ENCODE measurements around the gene AASDH. TPM values are rescaled to one million over a fixed set of nuclear protein-coding genes. Genes with fewer than 3 reads are reported as not detected.

Gene AASDH
- total and polyA plus RNA-seq, 2 of the 13 experiments (the other 11 are each of a cell fraction or from before 2014, with no cell fraction given), result 12.6 to 14.1 TPM

- H2AFZ ChIP-seq (ENCODE audit: low read length), result no peak overlapping the region
- CTCF ChIA-PET (ENCODE audit: low intra/inter-chr PET ratio, low total read pairs), result no interaction called here
- H3K36me3 ChIP-seq (replicated peaks in 1 of 2; ENCODE audit: control insufficient read depth in 1 of 2, insufficient read depth in 2 of 2, low read length in 2 of 2), result peaks cover 11 to 67% of the 10 kb centered on the region in 2 experiments
- no peak overlapping the region for H3K4me3 ChIP-seq (replicated peaks in 1 of 3; ENCODE audit: insufficient read depth in 1 of 3, low read depth in 2 of 3, low read length in 3 of 3)
- no TSS peak for BruUV-seq (replicated peaks)
- FAIRE-seq, result no peak
- H3K9ac ChIP-seq (ENCODE audit: insufficient read depth, low read depth, low read length), result no peak overlapping the region
- WGBS (ENCODE audit: low lambda C conversion rate), result 95% methylated on average over 6 of the region's 6 CpGs
- no peak for ATAC-seq
- no peaks in the 10 kb centered on the region for H4K20me1 ChIP-seq (ENCODE audit: insufficient read depth, low read length)
- POLR2A ChIA-PET, result interaction anchor here (1.0 kb wide), 1 partner anchor 14 kb away, joined by 3 read pairs; no protein-coding TSS in a partner anchor
- no peaks in the 10 kb centered on the region for H3K4me1 ChIP-seq (ENCODE audit: insufficient read depth, low read length)
- in situ Hi-C loops (cut with HindIII; ENCODE audit: extremely low pct_ligation_motif_present, low pct_unique_long_range_greater_than_20kb) (no loop called here), intact Hi-C loops (cut with micrococcal nuclease; ENCODE audit: unreplicated experiment) (no loop called here)
- DNase-seq (ENCODE audit: low spot score), result no peak
- no peaks in the 10 kb centered on the region for H3K9me3 ChIP-seq (ENCODE audit: low read length)
- H3K4me2 ChIP-seq (ENCODE audit: low read depth, low read length), result no peak overlapping the region
- TF ChIP-seq ZFP36L1 (CRISPR knock-in tag; IDR thresholded peaks at IDR 0.05) (no peak), BHLHE40 (IDR thresholded peaks at IDR 0.05; ENCODE audit: low read length) (no peak), REXO4 (CRISPR knock-in tag; IDR thresholded peaks at IDR 0.05; ENCODE audit: borderline replicate concordance) (no peak), SP140L (CRISPR knock-in tag; IDR thresholded peaks at IDR 0.05; ENCODE audit: borderline replicate concordance) (no peak), HNRNPLL (IDR thresholded peaks at IDR 0.05; ENCODE audit: low read depth, low read length, poor library complexity, severe bottlenecking) (no peak), HNRNPUL1 (IDR thresholded peaks at IDR 0.05; ENCODE audit: low read depth, low read length) (no peak), CHD2 (IDR thresholded peaks at IDR 0.05; ENCODE audit: low read depth, low read length) (no peak), ZBTB8A (CRISPR knock-in tag; IDR thresholded peaks at IDR 0.05; ENCODE audit: borderline replicate concordance, low read depth) (no peak), HOMEZ (CRISPR knock-in tag; IDR thresholded peaks at IDR 0.05; ENCODE audit: low read depth) (no peak), ZSCAN30 (CRISPR knock-in tag; IDR thresholded peaks at IDR 0.05) (no peak)
- TF ChIP-seq, protein P1, sequence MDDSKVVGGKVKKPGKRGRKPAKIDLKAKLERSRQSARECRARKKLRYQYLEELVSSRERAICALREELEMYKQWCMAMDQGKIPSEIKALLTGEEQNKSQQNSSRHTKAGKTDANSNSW (CRISPR knock-in tag; IDR thresholded peaks at IDR 0.05; ENCODE audit: borderline replicate concordance), result no peak
- TF ChIP-seq, protein P2, sequence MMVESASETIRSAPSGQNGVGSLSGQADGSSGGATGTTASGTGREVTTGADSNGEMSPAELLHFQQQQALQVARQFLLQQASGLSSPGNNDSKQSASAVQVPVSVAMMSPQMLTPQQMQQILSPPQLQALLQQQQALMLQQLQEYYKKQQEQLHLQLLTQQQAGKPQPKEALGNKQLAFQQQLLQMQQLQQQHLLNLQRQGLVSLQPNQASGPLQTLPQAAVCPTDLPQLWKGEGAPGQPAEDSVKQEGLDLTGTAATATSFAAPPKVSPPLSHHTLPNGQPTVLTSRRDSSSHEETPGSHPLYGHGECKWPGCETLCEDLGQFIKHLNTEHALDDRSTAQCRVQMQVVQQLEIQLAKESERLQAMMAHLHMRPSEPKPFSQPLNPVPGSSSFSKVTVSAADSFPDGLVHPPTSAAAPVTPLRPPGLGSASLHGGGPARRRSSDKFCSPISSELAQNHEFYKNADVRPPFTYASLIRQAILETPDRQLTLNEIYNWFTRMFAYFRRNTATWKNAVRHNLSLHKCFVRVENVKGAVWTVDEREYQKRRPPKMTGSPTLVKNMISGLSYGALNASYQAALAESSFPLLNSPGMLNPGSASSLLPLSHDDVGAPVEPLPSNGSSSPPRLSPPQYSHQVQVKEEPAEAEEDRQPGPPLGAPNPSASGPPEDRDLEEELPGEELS (CRISPR knock-in tag; IDR thresholded peaks at IDR 0.05), result no peak
- TF ChIP-seq, protein P3, sequence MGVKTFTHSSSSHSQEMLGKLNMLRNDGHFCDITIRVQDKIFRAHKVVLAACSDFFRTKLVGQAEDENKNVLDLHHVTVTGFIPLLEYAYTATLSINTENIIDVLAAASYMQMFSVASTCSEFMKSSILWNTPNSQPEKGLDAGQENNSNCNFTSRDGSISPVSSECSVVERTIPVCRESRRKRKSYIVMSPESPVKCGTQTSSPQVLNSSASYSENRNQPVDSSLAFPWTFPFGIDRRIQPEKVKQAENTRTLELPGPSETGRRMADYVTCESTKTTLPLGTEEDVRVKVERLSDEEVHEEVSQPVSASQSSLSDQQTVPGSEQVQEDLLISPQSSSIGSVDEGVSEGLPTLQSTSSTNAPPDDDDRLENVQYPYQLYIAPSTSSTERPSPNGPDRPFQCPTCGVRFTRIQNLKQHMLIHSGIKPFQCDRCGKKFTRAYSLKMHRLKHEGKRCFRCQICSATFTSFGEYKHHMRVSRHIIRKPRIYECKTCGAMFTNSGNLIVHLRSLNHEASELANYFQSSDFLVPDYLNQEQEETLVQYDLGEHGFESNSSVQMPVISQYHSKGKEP (CRISPR knock-in tag; IDR thresholded peaks at IDR 0.05), result no peak
- no peak overlapping the region for H3K27ac ChIP-seq (ENCODE audit: extremely low read length, insufficient read depth, low read length)
- H3K79me2 ChIP-seq (ENCODE audit: insufficient read depth, low read length), result no peaks in the 10 kb centered on the region
- H3K27me3 ChIP-seq (ENCODE audit: control insufficient read depth in 1 of 2, insufficient read depth in 2 of 2, low read length in 2 of 2), result no peaks in the 10 kb centered on the region
Observed at GRCh38 chr4:56400560-56400959, 13.3 kb upstream of the AASDH start.

Measured in HepG2 (cell line).